SK-N-MC (cell line): ENCODE results near the gene ACP4.
"Not testable (repeated sequence)": the region's sequence is repeated elsewhere in the genome, so short reads cannot be mapped to it uniquely, and the experiment has no call there.

ENCODE experiments used
- DNase-seq: peaks from one replicate; pipeline ENCODE4 v3.0.0-alpha.2; 2011; ENCODE audit warnings: low read depth, low spot score
- H3K27ac ChIP-seq: fragments of 200-600 bp; sonication (generic); 2 replicates; pipeline ENCODE4 v1.5.1; 2016; ENCODE audit warnings: mixed run types
- H3K36me3 ChIP-seq: fragments of 200-600 bp; sonication (generic); 2 replicates; pipeline ENCODE4 v1.6.1; 2017; ENCODE audit warnings: antibody characterized with exemption, low read length, mixed read lengths; ENCODE audit not compliant: insufficient read depth
- H3K4me3 ChIP-seq: fragments of 200-600 bp; sonication (generic); 2 replicates; pipeline ENCODE4 v1.5.1; 2016
- H3K9ac ChIP-seq: fragments of 200-600 bp; sonication (generic); 2 replicates; pipeline ENCODE4 v1.8.0; 2017; ENCODE audit warnings: mixed run types, mixed read lengths; ENCODE audit not compliant: insufficient read length
- H3K9me3 ChIP-seq: fragments of 200-600 bp; sonication (generic); 2 replicates; pipeline ENCODE4 v1.6.1; 2017; ENCODE audit warnings: low read depth, mild to moderate bottlenecking, antibody characterized with exemption, low read length, moderate library complexity, mixed read lengths
- EZH2 ChIP-seq: fragments of 200-600 bp; sonication (generic); IDR thresholded peaks from one replicate; pipeline ENCODE4 v1.6.1; 2017; ENCODE audit warnings: antibody characterized with exemption
- FOXP2 ChIP-seq: optimal IDR thresholded peaks from 2 replicates; pipeline ENCODE3; 2011; ENCODE audit warnings: mild to moderate bottlenecking, moderate library complexity; ENCODE audit not compliant: insufficient read depth; ENCODE audit errors: extremely low read length, control extremely low read depth
- POLR2AphosphoS5 ChIP-seq: IDR thresholded peaks from 2 replicates; pipeline ENCODE4 v1.6.1; 2012; ENCODE audit warnings: mild to moderate bottlenecking, low read depth, low read length, borderline replicate concordance

ACP4 gene

DNA sequence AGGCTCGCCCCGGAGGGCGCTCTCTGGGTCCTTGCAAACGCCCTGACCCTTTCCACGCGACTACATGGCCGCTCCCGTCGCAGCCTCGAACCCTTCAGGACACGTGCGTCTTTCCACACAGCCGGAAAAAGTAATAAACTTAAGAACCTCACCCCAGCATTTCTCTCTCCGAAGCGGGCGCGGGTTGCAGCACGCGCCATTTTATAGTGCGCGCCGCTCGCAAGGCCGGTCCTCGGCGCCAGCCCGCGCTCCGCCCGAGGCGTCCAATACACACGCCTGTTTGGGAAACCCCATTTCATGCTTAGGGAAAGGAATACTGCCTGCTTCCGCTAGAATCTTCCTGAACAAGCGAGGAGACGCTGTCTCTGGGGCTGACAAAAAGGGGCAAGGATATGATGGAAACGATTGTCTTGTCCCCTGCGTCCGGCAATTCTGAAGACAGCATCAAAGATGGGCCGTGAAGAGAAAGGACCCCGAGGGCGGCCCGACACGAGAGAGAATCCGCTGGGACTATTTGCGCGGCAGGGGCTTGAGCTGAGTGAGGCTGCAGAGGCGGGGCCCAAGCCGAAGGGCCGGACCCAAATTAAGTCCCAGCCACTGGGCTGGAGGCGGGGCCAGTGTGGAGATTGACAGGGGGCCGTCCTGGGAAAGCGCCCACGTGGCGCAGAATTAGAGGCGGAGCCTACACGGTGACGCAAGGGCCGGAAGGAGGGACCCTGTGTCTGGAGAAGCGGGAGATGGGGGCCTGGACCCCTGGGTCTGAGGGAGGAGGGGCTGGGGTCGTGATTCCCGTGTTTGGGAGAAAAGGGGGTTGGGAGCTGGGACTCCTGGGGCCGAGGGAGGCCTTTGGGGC lies 14.4 kb downstream of the ACP4 start:
- Histone ChIP-seq H3K4me3 (peak overlapping the region; percentile 94), H3K27ac (peak overlapping the region; percentile 100), H3K9me3 (no peaks in the 10 kb centered on the region), H3K36me3 (peaks cover 40% of the 10 kb centered on the region), H3K9ac (peak overlapping the region; percentile 100)
- TF ChIP-seq FOXP2 (peak; percentile 16), POLR2AphosphoS5 (peak; percentile 99), EZH2 (no peak)
- peak; percentile 95 for DNase-seq

DNA sequence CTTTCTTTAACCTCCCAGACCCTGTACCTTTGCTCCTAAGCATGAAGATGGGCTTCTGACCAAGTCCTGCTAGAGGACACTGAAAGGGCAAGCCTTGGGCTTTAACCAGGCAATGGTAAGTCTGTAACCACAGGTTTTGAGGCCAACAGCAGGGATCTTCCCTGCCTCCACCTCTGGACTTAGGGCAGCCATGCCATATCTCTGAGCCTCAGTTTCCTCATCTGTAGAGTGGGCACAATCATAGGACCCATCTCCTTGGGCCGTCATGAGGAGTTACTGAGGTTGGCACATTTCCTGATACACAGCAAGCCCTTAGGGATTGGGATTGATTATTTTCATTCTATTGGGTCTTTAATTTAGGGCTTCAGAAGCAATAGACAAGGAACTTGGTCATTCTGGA lies 18.6 kb downstream of the ACP4 start:
- no peak for DNase-seq
- peaks cover under 1% of the 10 kb centered on the region; the same call in 1 of the 2 replicates for H3K36me3 ChIP-seq

GRCh38 chr19:50811622-50812238 lies 21.5 kb downstream of the ACP4 start:
- H3K27ac ChIP-seq, H3K9me3 ChIP-seq, H3K4me3 ChIP-seq, H3K36me3 ChIP-seq, H3K9ac ChIP-seq, DNase-seq: not testable (repeated sequence)

More for the DNA sequence above, 18.6 kb downstream of the ACP4 start:
- no peak overlapping the region for H3K27ac ChIP-seq
- no peaks in the 10 kb centered on the region for H3K9me3 ChIP-seq
- H3K4me3 ChIP-seq = no peak overlapping the region
- no peak overlapping the region for H3K9ac ChIP-seq
- no peak for TF ChIP-seq FOXP2
- no peak for TF ChIP-seq EZH2
- no peak for TF ChIP-seq POLR2AphosphoS5

DNA sequence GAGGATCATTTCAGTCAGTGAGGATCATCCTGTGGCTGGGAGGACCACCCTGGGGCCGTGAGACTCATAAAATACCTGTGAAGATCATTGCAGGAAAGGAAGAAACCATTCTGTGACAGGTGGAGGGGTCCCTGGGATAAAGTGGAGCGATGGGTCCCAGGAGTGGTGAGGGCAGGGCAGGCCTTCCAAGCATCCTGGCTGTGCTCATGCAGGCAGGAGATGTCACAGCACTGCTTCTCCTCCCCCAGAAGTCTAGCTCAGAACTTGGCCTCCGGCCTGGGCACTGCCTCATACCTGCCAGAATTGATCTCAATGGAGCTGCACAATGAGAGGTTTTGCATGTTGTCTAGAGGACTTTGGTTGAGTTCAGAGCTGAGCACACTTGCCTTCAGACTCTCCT lies 22.3 kb downstream of the ACP4 start:
- TF ChIP-seq POLR2AphosphoS5 (no peak), EZH2 (no peak), FOXP2 (no peak)
- Histone ChIP-seq H3K4me3 (no peak overlapping the region), H3K9ac (no peak overlapping the region), H3K9me3 (no peaks in the 10 kb centered on the region), H3K36me3 (no peaks in the 10 kb centered on the region), H3K27ac (no peak overlapping the region)
- DNase-seq = no peak

DNA sequence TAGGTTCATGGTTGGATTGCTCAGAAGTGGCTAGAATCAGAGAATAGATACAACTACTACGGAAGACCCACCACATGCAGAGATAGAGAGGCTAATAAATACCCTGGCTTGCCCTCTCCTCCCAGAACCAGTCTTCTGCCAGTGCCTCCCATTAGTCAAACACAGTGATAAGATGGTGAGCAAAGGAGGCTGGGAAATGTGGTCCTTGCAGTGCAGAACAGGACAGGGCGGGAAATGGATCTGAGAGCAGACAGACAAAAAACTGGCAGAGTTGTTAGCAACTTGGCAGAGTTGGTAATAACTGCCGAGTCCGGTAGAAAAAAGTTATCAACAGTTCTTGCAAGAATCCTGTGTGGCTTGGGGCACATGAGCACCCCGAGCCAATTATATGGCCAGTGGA lies 24.7 kb downstream of the ACP4 start:
- Histone ChIP-seq H3K9ac (no peak overlapping the region), H3K4me3 (no peak overlapping the region), H3K9me3 (no peaks in the 10 kb centered on the region), H3K27ac (no peak overlapping the region), H3K36me3 (no peaks in the 10 kb centered on the region)
- DNase-seq = no peak
- TF ChIP-seq EZH2 = no peak
- TF ChIP-seq FOXP2 = no peak
- no peak for TF ChIP-seq POLR2AphosphoS5

- Histone ChIP-seq H3K27ac (no peak overlapping the region), H3K4me3 (no peak overlapping the region), H3K9ac (no peak overlapping the region), H3K36me3 (no peaks in the 10 kb centered on the region), H3K9me3 (no peaks in the 10 kb centered on the region)
- no peak for TF ChIP-seq EZH2
- no peak for TF ChIP-seq POLR2AphosphoS5
- no peak for TF ChIP-seq FOXP2
- DNase-seq = no peak
These were observed 25.2 kb downstream of the ACP4 start for GRCh38 chr19:50815439-50815838.

GRCh38 chr19:50817941-50818858 lies 28.0 kb downstream of the ACP4 start:
- Histone ChIP-seq H3K27ac (no peak overlapping the region), H3K9ac (no peak overlapping the region), H3K4me3 (peak overlapping the region; percentile 59), H3K36me3 (no peaks in the 10 kb centered on the region), H3K9me3 (no peaks in the 10 kb centered on the region)
- DNase-seq = no peak
- TF ChIP-seq POLR2AphosphoS5 (no peak), EZH2 (no peak), FOXP2 (no peak)

DNA sequence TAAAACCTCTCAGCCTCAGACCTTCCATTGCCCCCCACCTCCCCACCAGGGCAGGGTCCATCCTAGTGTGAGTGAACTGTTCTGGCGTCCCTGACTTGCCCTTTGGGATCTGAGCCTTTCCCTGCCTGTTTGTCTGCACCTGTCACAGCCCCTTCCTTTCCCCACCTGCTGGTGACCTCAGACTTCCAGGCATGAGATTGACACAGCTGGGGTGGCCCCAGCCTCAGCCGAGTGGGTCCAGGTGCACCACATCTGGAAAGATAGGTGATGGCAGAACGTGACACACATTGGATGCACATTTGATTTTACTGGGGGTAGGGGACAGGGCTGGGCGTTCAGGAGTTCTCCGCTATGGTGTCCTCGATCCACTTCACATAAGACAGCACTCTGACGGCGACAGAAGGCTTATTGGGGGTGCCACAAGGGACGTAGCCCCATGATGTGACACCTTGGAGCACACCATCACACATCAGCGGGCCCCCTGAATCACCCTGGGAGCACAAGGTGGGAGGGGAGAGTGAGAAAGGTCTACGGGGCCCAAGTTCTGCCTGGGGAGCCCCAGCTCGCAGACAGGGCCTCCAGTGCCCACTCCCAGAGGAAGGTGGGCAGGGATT lies 28.8 kb downstream of the ACP4 start:
- no peak for TF ChIP-seq EZH2
- TF ChIP-seq FOXP2 = no peak
- TF ChIP-seq POLR2AphosphoS5 = no peak
- Histone ChIP-seq H3K36me3 (no peaks in the 10 kb centered on the region), H3K4me3 (no peak overlapping the region), H3K9ac (no peak overlapping the region), H3K9me3 (no peaks in the 10 kb centered on the region), H3K27ac (no peak overlapping the region)
- no peak for DNase-seq
